Measurements from ENCODE around the gene KIF18B.

Gene KIF18B

DNA sequence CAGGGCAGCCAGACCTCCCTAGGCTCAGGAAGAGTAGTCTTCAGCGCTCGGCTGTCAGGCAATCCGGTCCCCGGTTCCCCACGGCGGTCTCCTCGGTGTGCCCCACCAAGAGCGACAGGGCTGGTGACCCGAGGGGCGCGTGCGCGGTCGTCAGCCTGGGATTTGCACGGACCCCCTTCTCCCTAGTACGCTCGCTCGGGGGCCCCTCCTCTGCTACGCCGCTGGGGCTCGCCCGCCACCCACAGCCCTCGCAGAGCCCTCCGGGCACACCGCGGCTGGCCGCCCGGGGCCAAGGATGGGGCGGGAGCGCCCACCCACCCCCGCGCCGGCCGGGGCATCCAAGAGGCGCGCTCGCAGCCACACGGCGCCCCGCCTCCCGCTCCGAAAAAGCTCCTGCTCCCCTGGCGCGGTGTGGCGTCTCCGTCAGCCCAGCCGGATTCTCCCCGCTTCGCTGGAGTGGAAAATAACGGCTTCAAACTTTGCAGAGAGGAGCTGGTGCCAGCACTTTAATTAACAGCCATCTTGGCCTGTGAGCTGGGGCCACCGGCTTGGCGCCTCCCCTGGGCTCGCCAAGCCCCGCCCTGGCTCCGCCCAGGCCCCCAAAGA is 22.7 kb upstream of the KIF18B start:
- TF ChIP-seq SIN3A (IDR thresholded peaks at IDR 0.05; ENCODE audit: borderline replicate concordance, insufficient read depth, low read length) (no peak), TAF1 (IDR thresholded peaks at IDR 0.05; ENCODE audit: borderline replicate concordance, insufficient read depth, low read length) (no peak), POLR2AphosphoS5 (IDR thresholded peaks at IDR 0.05; ENCODE audit: low read depth, low read length) (no peak)
- TF ChIP-seq, protein P1, sequence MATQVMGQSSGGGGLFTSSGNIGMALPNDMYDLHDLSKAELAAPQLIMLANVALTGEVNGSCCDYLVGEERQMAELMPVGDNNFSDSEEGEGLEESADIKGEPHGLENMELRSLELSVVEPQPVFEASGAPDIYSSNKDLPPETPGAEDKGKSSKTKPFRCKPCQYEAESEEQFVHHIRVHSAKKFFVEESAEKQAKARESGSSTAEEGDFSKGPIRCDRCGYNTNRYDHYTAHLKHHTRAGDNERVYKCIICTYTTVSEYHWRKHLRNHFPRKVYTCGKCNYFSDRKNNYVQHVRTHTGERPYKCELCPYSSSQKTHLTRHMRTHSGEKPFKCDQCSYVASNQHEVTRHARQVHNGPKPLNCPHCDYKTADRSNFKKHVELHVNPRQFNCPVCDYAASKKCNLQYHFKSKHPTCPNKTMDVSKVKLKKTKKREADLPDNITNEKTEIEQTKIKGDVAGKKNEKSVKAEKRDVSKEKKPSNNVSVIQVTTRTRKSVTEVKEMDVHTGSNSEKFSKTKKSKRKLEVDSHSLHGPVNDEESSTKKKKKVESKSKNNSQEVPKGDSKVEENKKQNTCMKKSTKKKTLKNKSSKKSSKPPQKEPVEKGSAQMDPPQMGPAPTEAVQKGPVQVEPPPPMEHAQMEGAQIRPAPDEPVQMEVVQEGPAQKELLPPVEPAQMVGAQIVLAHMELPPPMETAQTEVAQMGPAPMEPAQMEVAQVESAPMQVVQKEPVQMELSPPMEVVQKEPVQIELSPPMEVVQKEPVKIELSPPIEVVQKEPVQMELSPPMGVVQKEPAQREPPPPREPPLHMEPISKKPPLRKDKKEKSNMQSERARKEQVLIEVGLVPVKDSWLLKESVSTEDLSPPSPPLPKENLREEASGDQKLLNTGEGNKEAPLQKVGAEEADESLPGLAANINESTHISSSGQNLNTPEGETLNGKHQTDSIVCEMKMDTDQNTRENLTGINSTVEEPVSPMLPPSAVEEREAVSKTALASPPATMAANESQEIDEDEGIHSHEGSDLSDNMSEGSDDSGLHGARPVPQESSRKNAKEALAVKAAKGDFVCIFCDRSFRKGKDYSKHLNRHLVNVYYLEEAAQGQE (IDR thresholded peaks at IDR 0.05; ENCODE audit: insufficient read depth in 1 of 2, low read depth in 2 of 2, low read length in 2 of 2) = no peak

DNA sequence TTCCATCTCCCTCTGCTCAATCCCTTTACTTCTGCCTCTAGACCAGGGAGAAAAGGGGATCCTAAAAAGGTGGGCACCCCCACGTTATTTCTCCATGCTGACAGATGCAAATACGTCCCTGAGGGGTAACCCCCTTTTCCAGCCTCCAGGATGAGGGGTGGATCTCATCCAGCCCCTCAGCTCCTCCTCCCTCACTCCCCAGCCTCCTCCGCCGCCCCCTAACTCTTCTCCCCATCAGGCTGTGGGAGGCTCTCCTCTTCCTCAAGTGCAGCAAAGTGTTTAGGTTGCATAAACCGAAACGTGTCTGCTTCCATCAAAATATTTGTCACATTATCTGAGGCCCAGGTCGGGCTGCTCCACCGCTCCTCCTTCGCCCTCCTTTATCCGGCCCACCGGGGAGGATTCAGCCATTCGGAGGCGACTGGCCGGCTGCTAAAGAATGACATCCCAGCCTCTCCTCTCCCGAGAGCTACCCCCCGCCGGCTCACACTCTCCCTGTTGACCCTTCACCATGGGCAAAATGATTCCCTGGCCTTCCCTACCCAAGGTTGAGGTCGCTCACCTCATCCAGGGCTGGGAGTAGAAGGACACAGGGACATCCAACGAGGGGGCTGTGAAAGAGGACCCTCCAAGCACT is 21.7 kb upstream of the KIF18B start:
- TF ChIP-seq POLR2AphosphoS5 (IDR thresholded peaks at IDR 0.05; ENCODE audit: low read depth, low read length) (no peak), TAF1 (IDR thresholded peaks at IDR 0.05; ENCODE audit: borderline replicate concordance, insufficient read depth, low read length) (no peak), FOXP2 (optimal IDR thresholded peaks at IDR 0.05; ENCODE audit: borderline replicate concordance, extremely low read depth, extremely low read length, insufficient read depth) (no peak), SIN3A (IDR thresholded peaks at IDR 0.05; ENCODE audit: borderline replicate concordance, insufficient read depth, low read length) (no peak)
- TF ChIP-seq, protein P1 (IDR thresholded peaks at IDR 0.05; ENCODE audit: insufficient read depth in 1 of 2, low read depth in 2 of 2, low read length in 2 of 2) = no peak

DNA sequence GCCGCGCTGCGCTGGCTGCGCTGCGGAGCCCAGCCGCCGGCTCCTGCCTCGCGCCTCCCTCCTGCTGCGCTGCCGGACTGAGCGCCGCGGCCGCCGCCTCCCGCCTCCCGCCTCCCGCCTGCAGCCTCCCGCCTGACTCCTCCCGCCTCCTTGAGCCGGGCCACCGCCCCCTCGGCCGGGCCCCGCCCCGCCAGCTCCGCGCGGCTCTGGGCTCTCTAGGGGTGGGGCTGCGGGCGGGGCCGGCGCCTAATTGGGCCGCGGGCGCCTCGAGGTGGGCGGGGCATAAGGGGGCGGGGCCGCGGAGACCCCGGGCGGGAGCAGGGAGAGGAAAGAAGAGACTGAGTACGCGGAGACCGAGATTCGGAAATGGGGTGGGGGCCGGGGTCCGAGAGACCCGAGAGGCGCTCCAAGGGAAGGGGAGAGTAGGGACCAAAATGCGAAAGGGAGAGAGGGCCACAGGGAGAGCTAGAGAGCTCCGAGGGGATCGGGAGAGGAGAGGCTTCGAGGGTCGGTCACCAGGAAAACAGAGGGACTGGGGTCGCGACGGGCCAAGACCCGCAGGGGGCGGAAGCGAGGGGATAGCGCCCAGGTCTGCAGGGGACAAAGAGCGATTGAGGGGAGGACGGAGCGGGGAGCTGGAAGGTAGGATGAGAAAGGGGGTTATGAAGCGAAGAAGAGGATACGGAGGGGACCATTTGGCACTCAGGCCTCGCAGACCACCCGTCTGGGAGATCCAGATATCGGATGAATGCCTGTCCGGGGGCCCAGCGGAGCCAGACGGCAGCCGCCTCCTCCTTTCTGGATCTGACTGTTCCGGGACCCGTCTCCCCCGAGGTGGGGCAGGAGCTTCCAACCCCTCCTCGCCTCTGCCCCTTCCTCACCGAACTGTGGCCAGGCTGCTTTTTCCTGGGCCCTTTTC is 20.9 kb upstream of the KIF18B start, which contains the start of gene C1QL1:
TSS of gene C1QL1 (minus strand) at position 79 of the 919 bp plus-strand sequence. CDS start 255 bp downstream, outside the sequence.
- TF ChIP-seq SIN3A (IDR thresholded peaks at IDR 0.05; ENCODE audit: borderline replicate concordance, insufficient read depth, low read length) (no peak), POLR2AphosphoS5 (IDR thresholded peaks at IDR 0.05; ENCODE audit: low read depth, low read length) (peak; percentile 35; the same call in 1 of the 2 replicates)

DNA sequence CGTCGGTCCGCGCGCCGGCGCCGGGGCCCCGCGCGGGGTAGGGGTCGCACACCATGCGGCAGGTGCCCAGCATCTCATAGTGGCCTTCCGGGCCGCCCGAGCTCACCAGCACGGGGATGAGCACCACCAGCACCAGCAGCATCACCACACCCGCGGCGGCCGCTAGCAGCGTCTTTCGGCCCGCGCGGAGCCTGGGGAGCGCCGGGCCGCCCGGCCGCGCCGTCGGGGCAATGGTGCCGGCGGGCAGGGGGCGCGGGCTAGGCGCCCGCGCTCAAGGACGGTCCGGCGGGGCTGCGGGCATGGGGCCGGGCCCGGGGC is 20.3 kb upstream of the KIF18B start:
- TF ChIP-seq TAF1 (IDR thresholded peaks at IDR 0.05; ENCODE audit: borderline replicate concordance, insufficient read depth, low read length) (no peak), SIN3A (IDR thresholded peaks at IDR 0.05; ENCODE audit: borderline replicate concordance, insufficient read depth, low read length) (no peak), FOXP2 (optimal IDR thresholded peaks at IDR 0.05; ENCODE audit: borderline replicate concordance, extremely low read depth, extremely low read length, insufficient read depth) (no peak), POLR2AphosphoS5 (IDR thresholded peaks at IDR 0.05; ENCODE audit: low read depth, low read length) (no peak)
- TF ChIP-seq, protein P1 (IDR thresholded peaks at IDR 0.05; ENCODE audit: insufficient read depth in 1 of 2, low read depth in 2 of 2, low read length in 2 of 2) = no peak

DNA sequence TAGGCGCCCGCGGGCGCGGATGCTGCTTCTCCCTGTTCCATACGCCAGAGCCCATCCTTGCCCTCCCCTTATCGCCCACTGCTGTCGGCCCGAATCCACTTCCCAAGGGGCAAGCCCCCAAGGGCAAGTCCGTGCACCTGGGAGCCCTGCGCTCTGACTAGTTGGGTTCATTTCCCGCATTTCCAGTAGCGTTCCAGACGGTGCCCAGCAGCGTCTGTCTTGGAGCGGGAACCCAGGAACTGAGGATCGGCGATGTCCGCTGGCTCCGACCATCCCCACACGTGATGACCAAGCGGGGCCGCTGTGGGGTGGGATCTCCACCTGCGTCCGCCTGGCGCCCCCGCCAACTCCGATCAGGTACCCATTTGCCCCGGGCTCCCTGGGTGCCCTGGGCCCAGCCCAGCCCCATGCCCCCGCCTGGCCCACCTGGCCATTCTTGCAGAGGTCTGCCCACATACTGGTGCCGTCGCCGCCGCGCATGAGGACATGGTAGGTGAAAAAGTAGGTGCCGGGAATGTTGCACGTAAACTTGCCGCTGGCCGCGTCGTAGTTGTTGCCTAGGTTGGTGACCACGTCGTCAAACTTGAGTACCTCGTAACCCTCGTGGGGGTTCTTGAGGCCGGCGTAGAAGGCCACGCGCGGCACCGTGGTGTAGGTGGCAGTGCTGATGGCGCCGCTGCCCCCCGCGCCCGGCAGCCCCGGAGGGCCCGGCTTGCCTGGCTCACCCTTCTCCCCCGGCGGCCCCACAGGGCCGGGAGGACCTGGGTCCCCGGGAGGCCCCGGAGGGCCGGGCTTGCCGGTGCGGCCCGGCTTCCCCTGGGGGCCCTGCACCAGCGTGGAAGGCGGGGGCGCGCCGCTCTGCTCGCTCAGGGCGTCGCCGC is 19.7 kb upstream of the KIF18B start:
- TF ChIP-seq FOXP2 (optimal IDR thresholded peaks at IDR 0.05; ENCODE audit: borderline replicate concordance, extremely low read depth, extremely low read length, insufficient read depth) (no peak), SIN3A (IDR thresholded peaks at IDR 0.05; ENCODE audit: borderline replicate concordance, insufficient read depth, low read length) (no peak), POLR2AphosphoS5 (IDR thresholded peaks at IDR 0.05; ENCODE audit: low read depth, low read length) (no peak), TAF1 (IDR thresholded peaks at IDR 0.05; ENCODE audit: borderline replicate concordance, insufficient read depth, low read length) (no peak)
- TF ChIP-seq, protein P1 (IDR thresholded peaks at IDR 0.05; ENCODE audit: insufficient read depth in 1 of 2, low read depth in 2 of 2, low read length in 2 of 2) = no peak

All from PFSK-1 (cell line).